ENCODE data around the gene OR2T27.

GRCh38 chr1:248625971-248626370 is 29.4 kb downstream of the OR2T27 start:
- TF ChIP-seq POLR2A (IDR thresholded peaks at IDR 0.05) (no peak), CTCF (IDR thresholded peaks at IDR 0.05) (no peak), EP300 (IDR thresholded peaks at IDR 0.05) (no peak)

All from stomach (tissue), 4 donors.